Thyroid gland (tissue), 4 donors: Measurements from ENCODE around the gene COMP. TPM values are rescaled to one million over a fixed set of nuclear protein-coding genes. Genes with fewer than 3 reads are reported as not detected.

Experiments
- DNase-seq, 2 donors: peaks; one replicate each; pipeline ENCODE4 v3.0.0-alpha.2; 2019
- H3K27ac ChIP-seq, 3 donors: fragments of 200-600 bp; sonication (generic); 1 replicate in 2 of 3; 2 replicates in 1 of 3; pipeline ENCODE4 v1.5.1; 2016 to 2019; ENCODE audit warnings: mild to moderate bottlenecking in 1 of 3, moderate library complexity in 1 of 3
- H3K27me3 ChIP-seq: fragments of 200-600 bp; sonication (generic); one replicate; pipeline ENCODE4 v1.5.1; 2019
- H3K36me3 ChIP-seq, 2 donors: fragments of 200-600 bp; sonication (generic); one replicate each; pipeline ENCODE4 v1.5.1; 2016 to 2019
- H3K4me1 ChIP-seq, 2 donors: fragments of 200-600 bp; sonication (generic); one replicate each; pipeline ENCODE4 v1.5.1; 2017 to 2019
- H3K4me3 ChIP-seq, 3 donors: fragments of 200-600 bp; sonication (generic); replicated peaks in 1 of 3; 1 replicate in 2 of 3; 2 replicates in 1 of 3; pipeline ENCODE4 v1.5.1; 2016; ENCODE audit warnings: mild to moderate bottlenecking in 1 of 3
- H3K9me3 ChIP-seq: fragments of 200-600 bp; sonication (generic); one replicate; pipeline ENCODE4 v1.5.1; 2017
- CTCF ChIP-seq, 6 experiments: fragments of 200-600 bp in 3 of 6; fragments of 450-650 bp in 3 of 6; sonication (generic) in 3 of 6; IDR thresholded peaks; one replicate each; pipeline ENCODE4 v1.5.1; 2016 to 2019; ENCODE audit warnings: antibody characterized with exemption in 6 of 6, mild to moderate bottlenecking in 2 of 6, inconsistent platforms in 1 of 6, moderate library complexity in 1 of 6
- POLR2A ChIP-seq, 2 donors: fragments of 450-650 bp; IDR thresholded peaks; one replicate each; pipeline ENCODE4 v1.6.1; 2017; ENCODE audit warnings: antibody characterized with exemption in 2 of 2, mild to moderate bottlenecking in 2 of 2, moderate library complexity in 1 of 2
- WGBS, 2 donors: methylation state at CpG; one replicate each; pipeline ENCODE4 v1.1.5; 2017; 5-methylcytosine and 5-hydroxymethylcytosine counted together
- intact Hi-C: fragments of 100-400 bp; cut with DNase I; formaldehyde crosslinking; loops from one replicate; pipeline ENCODE4 v1.15.1; 2023
- total RNA-seq, 4 donors: library from RNA; depleted of rRNA; stranded (reverse); fragments of >200 nt; gene quantifications; one replicate each; pipeline ENCODE4 v1.2.3, GENCODE V29; 2016

Gene COMP
- total RNA-seq, 4 donors from 2014 or later, result 0.33 to 33.3 (median 1.9) TPM

GRCh38 chr19:18738961-18739690 lies 52.0 kb downstream of the COMP start:
- TF ChIP-seq CTCF (IDR thresholded peaks at IDR 0.05) (no peak), POLR2A (IDR thresholded peaks at IDR 0.05) (no peak)
- 96 to 97% methylated on average over 20 of the region's 20 CpGs for WGBS, 2 donors

GRCh38 chr19:18737954-18738351 lies 53.2 kb downstream of the COMP start:
- WGBS, 2 donors, result 100% methylated on average over 1 of the region's 1 CpG
- Histone ChIP-seq H3K4me3 (no peak overlapping the region), H3K27me3 (no peaks in the 10 kb centered on the region), H3K4me1 (peaks cover 52 to 62% of the 10 kb centered on the region in 2 donors), H3K36me3 (no peaks in the 10 kb centered on the region), H3K9me3 (no peaks in the 10 kb centered on the region), H3K27ac (no peak overlapping the region)
- DNase-seq, result no peak
- intact Hi-C loops, result no loop called here
- TF ChIP-seq POLR2A (IDR thresholded peaks at IDR 0.05) (no peak), CTCF (IDR thresholded peaks at IDR 0.05) (no peak)

More at GRCh38 chr19:18738961-18739690, 52.0 kb downstream of the COMP start:
- H3K4me3 ChIP-seq, result no peak overlapping the region
- DNase-seq, result no peak
- no peaks in the 10 kb centered on the region for H3K9me3 ChIP-seq
- peaks cover 49 to 62% of the 10 kb centered on the region in 2 donors for H3K4me1 ChIP-seq
- H3K27me3 ChIP-seq, result no peaks in the 10 kb centered on the region
- no peak overlapping the region for H3K27ac ChIP-seq
- H3K36me3 ChIP-seq, result no peaks in the 10 kb centered on the region
- intact Hi-C loops, result no loop called here

- peaks cover 49 to 60% of the 10 kb centered on the region in 2 donors for H3K4me1 ChIP-seq
- no peak overlapping the region for H3K27ac ChIP-seq
- 86% methylated on average over 8 of the region's 10 CpGs for WGBS, 2 donors
- no peaks in the 10 kb centered on the region for H3K36me3 ChIP-seq
- no peak for DNase-seq
- H3K27me3 ChIP-seq, result no peaks in the 10 kb centered on the region
- H3K4me3 ChIP-seq, result no peak overlapping the region
- intact Hi-C loops, result no loop called here
- no peaks in the 10 kb centered on the region for H3K9me3 ChIP-seq
- TF ChIP-seq CTCF (IDR thresholded peaks at IDR 0.05) (no peak), POLR2A (IDR thresholded peaks at IDR 0.05) (no peak)
These were observed 53.7 kb downstream of the COMP start for GRCh38 chr19:18737337-18737953.

- peak; percentile 64 to 82 for DNase-seq
- Histone ChIP-seq H3K4me1 (peaks cover 41 to 53% of the 10 kb centered on the region in 2 donors), H3K9me3 (no peaks in the 10 kb centered on the region), H3K36me3 (no peaks in the 10 kb centered on the region), H3K4me3 (no peak overlapping the region), H3K27ac (no peak overlapping the region), H3K27me3 (no peaks in the 10 kb centered on the region)
- TF ChIP-seq POLR2A (IDR thresholded peaks at IDR 0.05) (no peak), CTCF (IDR thresholded peaks at IDR 0.05) (no peak)
- WGBS, 2 donors, result 82 to 86% methylated on average over 21 to 24 of the region's 27 CpGs
- intact Hi-C loops, result no loop called here
These were observed 54.4 kb downstream of the COMP start for GRCh38 chr19:18736415-18737336.
